H1 (cell line): ENCODE measurements around the gene OR14I1. TPM values are rescaled to one million over a fixed set of nuclear protein-coding genes. Genes with fewer than 3 reads are reported as not detected.

Experiments
- CTCF ChIA-PET: fragments of 300-600 bp; sonication (Branson Sonifier 250); formaldehyde crosslinking; loops from one replicate; lab custom pipeline; 2021; ENCODE audit not compliant: partially characterized antibody; lab: Charles Lee
- POLR2A ChIA-PET: fragments of 300-600 bp; sonication (Branson Sonifier 250); formaldehyde crosslinking; loops from one replicate; lab custom pipeline; 2021; ENCODE audit warnings: inconsistent platforms; ENCODE audit not compliant: partially characterized antibody; lab: Charles Lee
- DNase-seq, 2 experiments: peaks; one replicate each; pipeline versions ENCODE4 v3.0.0 to v3.0.0-alpha.2; 2010 to 2022; ENCODE audit warnings: low spot score in 2 of 2, low read depth in 1 of 2, mixed read lengths in 1 of 2
- FAIRE-seq: peaks from 2 replicates; lab custom pipeline; 2011; peaks lifted over from hg19 to GRCh38; lab: Jason Lieb, UNC
- H2AFZ ChIP-seq: 2 replicates; pipeline ENCODE4 v1.8.1; 2012; ENCODE audit warnings: low read length, inconsistent platforms
- H2AK5ac ChIP-seq: 2 replicates; pipeline ENCODE4 v1.6.1; 2013; ENCODE audit warnings: low read depth, low read length
- H2BK120ac ChIP-seq: replicated peaks from 2 replicates; pipeline ENCODE3; 2013; ENCODE audit warnings: low read depth, low read length, inconsistent platforms
- H2BK12ac ChIP-seq: 2 replicates; pipeline ENCODE4 v1.6.1; 2013; ENCODE audit warnings: low read depth, low read length
- H2BK15ac ChIP-seq: 2 replicates; pipeline ENCODE4 v1.6.1; 2013; ENCODE audit warnings: low read length
- H2BK20ac ChIP-seq: 2 replicates; pipeline ENCODE4 v1.6.1; 2013; ENCODE audit warnings: low read length
- H2BK5ac ChIP-seq: 2 replicates; pipeline ENCODE4 v1.6.1; 2013; ENCODE audit warnings: low read depth, low read length
- H3K14ac ChIP-seq: 2 replicates; pipeline ENCODE4 v1.6.1; 2013; ENCODE audit warnings: inconsistent platforms; ENCODE audit not compliant: insufficient read length
- H3K18ac ChIP-seq: 2 replicates; pipeline ENCODE4 v1.6.1; 2013; ENCODE audit warnings: low read length; ENCODE audit errors: extremely low read depth
- H3K23ac ChIP-seq: 2 replicates; pipeline ENCODE4 v1.6.1; 2013; ENCODE audit warnings: inconsistent platforms; ENCODE audit not compliant: insufficient read length
- H3K23me2 ChIP-seq: 2 replicates; pipeline ENCODE4 v1.6.1; 2013; ENCODE audit warnings: low read depth, low read length
- H3K27ac ChIP-seq: 2 replicates; pipeline ENCODE4 v1.6.1; 2011; ENCODE audit warnings: low read depth, low read length, inconsistent platforms
- H3K27me3 ChIP-seq, 4 experiments: replicated peaks in 1 of 4; 1 replicate in 1 of 4; 2 replicates in 3 of 4; pipeline versions ENCODE4 v1.6.1 to v1.8.1; 2011 to 2013; ENCODE audit warnings: low read length in 3 of 4, mild to moderate bottlenecking in 3 of 4, inconsistent platforms in 2 of 4, mixed read lengths in 2 of 4, moderate library complexity in 1 of 4; ENCODE audit not compliant: control insufficient read depth in 3 of 4, insufficient read depth in 3 of 4; ENCODE audit errors: extremely low read depth in 1 of 4
- H3K36me3 ChIP-seq, 4 experiments: 2 replicates each; pipeline versions ENCODE4 v1.6.1 to v1.8.1; 2011 to 2013; ENCODE audit warnings: mild to moderate bottlenecking in 4 of 4, low read length in 3 of 4, moderate library complexity in 2 of 4, control low read depth in 1 of 4, inconsistent platforms in 1 of 4; ENCODE audit not compliant: insufficient read depth in 4 of 4, control insufficient read depth in 2 of 4
- H3K4ac ChIP-seq: replicated peaks from 2 replicates; pipeline ENCODE3; 2013; ENCODE audit warnings: low read length, low read depth, mixed read lengths, inconsistent platforms; ENCODE audit not compliant: insufficient read length
- H3K4me1 ChIP-seq, 4 experiments: replicated peaks in 1 of 4; 1 replicate in 1 of 4; 2 replicates in 3 of 4; pipeline versions ENCODE4 v1.6.1 to v1.8.1; 2011 to 2013; ENCODE audit warnings: low read length in 3 of 4, inconsistent platforms in 2 of 4, mixed read lengths in 1 of 4; ENCODE audit not compliant: insufficient read depth in 4 of 4, control insufficient read depth in 3 of 4
- H3K4me2 ChIP-seq, 2 experiments: 2 replicates each; pipeline versions ENCODE4 v1.6.1 to v1.8.1; 2011 to 2013; ENCODE audit warnings: low read depth in 2 of 2, low read length in 2 of 2, control low read depth in 1 of 2, inconsistent platforms in 1 of 2, mild to moderate bottlenecking in 1 of 2; ENCODE audit not compliant: insufficient read depth in 1 of 2
- H3K4me3 ChIP-seq, 4 experiments: fragments of 200-600, 300-600 bp in 1 of 4; sonication (generic), shearing (Covaris generic), sonication (Bioruptor Twin) in 1 of 4; 2 replicates each; pipeline versions ENCODE4 v1.5.1 to v1.8.1; 2011 to 2016; ENCODE audit warnings: low read length in 4 of 4, low read depth in 3 of 4, control low read depth in 2 of 4, inconsistent platforms in 2 of 4, mild to moderate bottlenecking in 2 of 4, mixed read lengths in 1 of 4, moderate library complexity in 1 of 4; ENCODE audit not compliant: insufficient read depth in 2 of 4; ENCODE audit errors: extremely low read depth in 1 of 4
- H3K56ac ChIP-seq: replicated peaks from 2 replicates; pipeline ENCODE3; 2013; ENCODE audit warnings: low read depth, mild to moderate bottlenecking, mixed read lengths, low read length, inconsistent platforms; ENCODE audit not compliant: insufficient read length
- H3K79me1 ChIP-seq: 2 replicates; pipeline ENCODE4 v1.6.1; 2013; ENCODE audit warnings: low read depth, low read length, control low read depth
- H3K79me2 ChIP-seq, 2 experiments: 2 replicates each; pipeline versions ENCODE4 v1.6.1 to v1.8.1; 2012 to 2013; ENCODE audit warnings: low read length in 2 of 2, mild to moderate bottlenecking in 2 of 2, inconsistent platforms in 1 of 2; ENCODE audit not compliant: insufficient read depth in 2 of 2, control insufficient read depth in 1 of 2
- H3K9ac ChIP-seq, 4 experiments: replicated peaks in 1 of 4; 1 replicate in 1 of 4; 2 replicates in 3 of 4; pipeline versions ENCODE4 v1.6.1 to v1.8.1; 2011 to 2013; ENCODE audit warnings: low read depth in 3 of 4, low read length in 3 of 4, control low read depth in 2 of 4, mild to moderate bottlenecking in 2 of 4, moderate library complexity in 2 of 4, inconsistent platforms in 1 of 4; ENCODE audit errors: extremely low read depth in 1 of 4
- H3K9me3 ChIP-seq, 2 experiments: 2 replicates each; pipeline versions ENCODE4 v1.6.1 to v1.8.1; 2012 to 2013; ENCODE audit warnings: mild to moderate bottlenecking in 2 of 2, moderate library complexity in 2 of 2, control low read depth in 1 of 2, inconsistent platforms in 1 of 2, low read depth in 1 of 2, low read length in 1 of 2, mixed read lengths in 1 of 2; ENCODE audit not compliant: insufficient read depth in 2 of 2
- H4K20me1 ChIP-seq, 2 experiments: replicated peaks in 1 of 2; 2 replicates each; pipeline versions ENCODE3 to v1.8.1; 2011 to 2013; ENCODE audit warnings: inconsistent platforms in 2 of 2, low read length in 2 of 2, mild to moderate bottlenecking in 1 of 2; ENCODE audit not compliant: insufficient read depth in 2 of 2, control insufficient read depth in 1 of 2
- H4K5ac ChIP-seq: 2 replicates; pipeline ENCODE4 v1.6.1; 2013; ENCODE audit warnings: low read length, low read depth, mixed read lengths, inconsistent platforms; ENCODE audit not compliant: insufficient read length
- H4K8ac ChIP-seq: 2 replicates; pipeline ENCODE4 v1.8.0; 2013; ENCODE audit warnings: mild to moderate bottlenecking, moderate library complexity, low read length, inconsistent platforms; ENCODE audit not compliant: insufficient read depth; ENCODE audit errors: extremely low read depth
- H4K91ac ChIP-seq: replicated peaks from 2 replicates; pipeline ENCODE3; 2013; ENCODE audit warnings: low read length, mixed read lengths, inconsistent platforms; ENCODE audit not compliant: insufficient read length
- TEAD4 ChIP-seq: IDR thresholded peaks from 2 replicates; pipeline ENCODE4 v1.6.1; 2012; ENCODE audit warnings: low read depth, low read length, inconsistent platforms, mixed read lengths
- WGBS, 2 experiments: shearing (Covaris generic) in 1 of 2; methylation state at CpG; one replicate each; pipeline versions ENCODE4 v1.1.6 to v1.1.7; 2013 to 2015; ENCODE audit warnings: low lambda C conversion rate in 2 of 2, mixed read lengths in 2 of 2, inconsistent platforms in 1 of 2, low coverage in 1 of 2, missing lambda C conversion rate in 1 of 2; ENCODE audit not compliant: insufficient replicate concordance in 2 of 2, insufficient coverage in 1 of 2, insufficient read length in 1 of 2; ENCODE audit errors: extremely low coverage in 1 of 2, missing lambda C conversion rate in 1 of 2; 5-methylcytosine and 5-hydroxymethylcytosine counted together
- polyA plus RNA-seq, 7 experiments: library from polyadenylated mRNA; depleted of rRNA in 3 of 7; stranded (reverse) in 5 of 7; unstranded in 2 of 7; fragments of >200 nt in 5 of 7; fragments of 200-250 nt in 2 of 7; gene quantifications; 1 replicate in 5 of 7; 2 replicates in 1 of 7; 4 replicates in 1 of 7; pipeline versions ENCODE4 v1.2.1 to v1.2.3, GENCODE V29; 2011 to 2013; ENCODE audit warnings: missing spikeins in 2 of 7, mixed read lengths in 2 of 7
- total RNA-seq: library from RNA; stranded (reverse); fragmentation: NEBNext Ultra II Directional; extraction: Animal tissue kit (Norgen Biotek cat#: 25700); gene quantifications from 2 replicates; pipeline ENCODE4 v1.2.1, GENCODE V29; 2021

OR14I1 gene
- total and polyA plus RNA-seq, 2 of the 8 experiments (the other 6 are each of a cell fraction or from before 2014, with no cell fraction given): not detected

DNA sequence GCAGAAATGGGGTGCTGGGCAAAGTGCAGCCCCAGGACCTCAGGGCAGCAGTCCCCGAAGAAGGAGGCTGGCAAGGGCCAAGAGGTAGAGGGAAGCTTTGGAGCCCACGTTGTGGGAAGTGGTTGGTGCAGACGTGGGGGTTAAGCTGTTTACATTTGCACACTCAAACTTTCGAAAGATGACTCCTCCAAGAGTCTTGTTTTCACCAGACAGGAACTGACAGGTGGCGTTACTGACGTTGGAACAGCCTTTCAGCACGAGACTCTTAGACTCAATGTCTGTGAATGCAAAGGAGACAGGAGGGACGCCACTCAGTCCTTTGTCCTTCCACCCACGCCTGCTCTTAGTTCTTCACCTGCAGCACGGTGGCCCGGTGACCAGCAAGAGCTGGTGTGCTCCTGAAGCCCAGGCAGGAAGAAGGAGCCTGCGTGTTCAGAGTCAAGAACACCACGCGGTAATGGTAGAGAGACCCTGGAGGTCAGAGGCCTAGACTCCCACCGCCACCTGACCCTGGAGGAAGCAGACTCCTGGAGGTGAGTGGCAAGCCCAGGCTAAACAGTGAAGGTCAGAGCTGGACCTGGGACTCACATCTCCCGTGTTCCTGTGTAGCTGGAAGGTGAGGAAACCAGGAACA is 37.1 kb upstream of the OR14I1 start:
- no peak overlapping the region for H4K5ac ChIP-seq
- H2BK15ac ChIP-seq: no peak overlapping the region
- no peak overlapping the region for H3K14ac ChIP-seq
- FAIRE-seq: no peak
- no peak overlapping the region for H3K56ac ChIP-seq
- H3K4me1 ChIP-seq: no peaks in the 10 kb centered on the region
- no peak overlapping the region for H3K18ac ChIP-seq
- peaks cover 74 to 93% of the 10 kb centered on the region in 2 experiments for H3K9me3 ChIP-seq
- H3K79me1 ChIP-seq: no peaks in the 10 kb centered on the region
- peaks cover 0 to 2% (median 0%) of the 10 kb centered on the region in 4 experiments; a peak in 1 of 8 replicates for H3K36me3 ChIP-seq
- H3K27me3 ChIP-seq: no peaks in the 10 kb centered on the region
- no peak for TF ChIP-seq TEAD4
- H3K23me2 ChIP-seq: no peaks in the 10 kb centered on the region
- H3K4me3 ChIP-seq: no peak overlapping the region
- H3K9ac ChIP-seq: no peak overlapping the region
- H2AK5ac ChIP-seq: no peak overlapping the region
- H4K91ac ChIP-seq: no peak overlapping the region
- ChIA-PET CTCF (interaction anchor here (0.6 kb wide), 1 partner anchor 517 kb away, joined by 4 read pairs; no protein-coding TSS in a partner anchor), POLR2A (no interaction called here)
- H3K4ac ChIP-seq: no peak overlapping the region
- no peak overlapping the region for H2BK5ac ChIP-seq
- no peak overlapping the region for H2BK20ac ChIP-seq
- H2AFZ ChIP-seq: no peak overlapping the region
- no peak for DNase-seq
- H2BK12ac ChIP-seq: no peak overlapping the region
- no peak overlapping the region for H4K8ac ChIP-seq
- no peak overlapping the region for H3K4me2 ChIP-seq
- H3K79me2 ChIP-seq: no peaks in the 10 kb centered on the region
- H2BK120ac ChIP-seq: no peak overlapping the region
- H3K27ac ChIP-seq: no peak overlapping the region
- no peaks in the 10 kb centered on the region for H4K20me1 ChIP-seq
- H3K23ac ChIP-seq: no peak overlapping the region
- 75% methylated on average over 15 of the region's 16 CpGs; no CpG with 5 or more reads in 1 of the 2 experiments for WGBS, 2 experiments
